B cell (primary cell): ENCODE results near the gene CD180. TPM values are rescaled to one million over a fixed set of nuclear protein-coding genes. Genes with fewer than 3 reads are reported as not detected.

Source experiments
- ATAC-seq: fragments of 200-7000 bp; cut with Tn5 transposase; one replicate; pipeline ENCODE4 v1.10.0; 2021; ENCODE audit warnings: low read depth, mild to moderate bottlenecking, moderate number of reproducible peaks, moderate library complexity
- CTCF ChIA-PET: fragments of 350-600 bp; sonication (Branson Sonifier 250); formaldehyde crosslinking; loops from one replicate; lab custom pipeline; 2021; ENCODE audit warnings: antibody characterized with exemption, inconsistent platforms; lab: Charles Lee
- POLR2A ChIA-PET: fragments of 350-600 bp; sonication (Branson Sonifier 250); formaldehyde crosslinking; loops from one replicate; lab custom pipeline; 2021; ENCODE audit warnings: antibody characterized with exemption; lab: Charles Lee
- DNase-seq: peaks from one replicate; pipeline ENCODE4 v3.0.0; 2013
- H2AFZ ChIP-seq: 2 replicates; pipeline ENCODE4 v1.6.1; 2012; ENCODE audit warnings: mild to moderate bottlenecking, low read depth, low read length; ENCODE audit not compliant: insufficient read depth, poor library complexity, severe bottlenecking
- H3K27ac ChIP-seq, 2 donors: 1 replicate in 1 of 2; 2 replicates in 1 of 2; pipeline ENCODE4 v1.5.1; 2012 to 2013; ENCODE audit warnings: low read length in 2 of 2, mild to moderate bottlenecking in 2 of 2, moderate library complexity in 1 of 2
- H3K27me3 ChIP-seq, 4 experiments: fragments of 200-600 bp in 1 of 4; sonication (generic) in 1 of 4; replicated peaks in 1 of 4; 1 replicate in 2 of 4; 2 replicates in 2 of 4; pipeline versions ENCODE4 v1.6.1 to v1.7.0; 2013 to 2016; ENCODE audit warnings: low read length in 3 of 4, mild to moderate bottlenecking in 2 of 4, mixed read lengths in 1 of 4, moderate library complexity in 1 of 4; ENCODE audit not compliant: insufficient read depth in 4 of 4, control insufficient read depth in 3 of 4; ENCODE audit errors: control extremely low read depth in 1 of 4
- H3K36me3 ChIP-seq, 2 experiments: replicated peaks in 1 of 2; 1 replicate in 1 of 2; 2 replicates in 1 of 2; pipeline versions ENCODE4 v1.6.1 to v1.7.1; 2013; ENCODE audit warnings: low read length in 1 of 2; ENCODE audit not compliant: insufficient read depth in 2 of 2, control insufficient read depth in 1 of 2; ENCODE audit errors: control extremely low read depth in 1 of 2, extremely low read depth in 1 of 2
- H3K4me1 ChIP-seq, 2 donors: fragments of 200-600 bp in 1 of 2; sonication (generic) in 1 of 2; 1 replicate in 1 of 2; 2 replicates in 1 of 2; pipeline versions ENCODE4 v1.5.1 to v1.6.1; 2013 to 2017; ENCODE audit warnings: low read length in 2 of 2; ENCODE audit not compliant: control insufficient read depth in 2 of 2, insufficient read depth in 2 of 2
- H3K4me2 ChIP-seq: replicated peaks from 2 replicates; pipeline ENCODE3; 2012; ENCODE audit warnings: mild to moderate bottlenecking, low read depth, low read length; ENCODE audit not compliant: poor library complexity, severe bottlenecking
- H3K4me3 ChIP-seq, 5 experiments: fragments of 200-600 bp in 1 of 5; sonication (generic) in 1 of 5; 1 replicate in 3 of 5; 2 replicates in 2 of 5; pipeline versions ENCODE4 v1.5.1 to v1.7.0; 2011 to 2016; ENCODE audit warnings: low read length in 4 of 5, mild to moderate bottlenecking in 4 of 5, low read depth in 2 of 5, control low read depth in 1 of 5, moderate library complexity in 1 of 5; ENCODE audit not compliant: insufficient read depth in 1 of 5; ENCODE audit errors: control extremely low read depth in 1 of 5, extremely low read depth in 1 of 5
- H3K79me2 ChIP-seq: fragments of 200-600 bp; sonication (generic); one replicate; pipeline ENCODE4 v1.6.0; 2016; ENCODE audit warnings: low read length; ENCODE audit not compliant: control insufficient read depth, insufficient read depth
- H3K9ac ChIP-seq: fragments of 200-600 bp; sonication (generic); 2 replicates; pipeline ENCODE4 v1.6.1; 2017; ENCODE audit warnings: mild to moderate bottlenecking, low read length, moderate library complexity
- H3K9me3 ChIP-seq, 3 donors: one replicate each; pipeline versions ENCODE4 v1.6.1 to v1.7.1; 2013; ENCODE audit warnings: low read length in 2 of 3; ENCODE audit not compliant: control insufficient read depth in 2 of 3, insufficient read depth in 1 of 3; ENCODE audit errors: control extremely low read depth in 1 of 3
- H4K20me1 ChIP-seq: 2 replicates; pipeline ENCODE4 v1.6.0; 2012; ENCODE audit warnings: mild to moderate bottlenecking, low read length; ENCODE audit not compliant: insufficient read depth, control insufficient read depth, poor library complexity, severe bottlenecking
- H3K27ac Mint-ChIP-seq: one replicate; pipeline ENCODE4 v1.8.0; 2021; ENCODE audit warnings: mixed read lengths
- H3K27me3 Mint-ChIP-seq: one replicate; pipeline ENCODE4 v1.8.0; 2021; ENCODE audit warnings: mixed read lengths
- H3K4me1 Mint-ChIP-seq: one replicate; pipeline ENCODE4 v1.8.0; 2021; ENCODE audit warnings: mixed read lengths
- H3K4me3 Mint-ChIP-seq: one replicate; pipeline ENCODE4 v1.8.0; 2021; ENCODE audit warnings: mixed read lengths
- H3K9me3 Mint-ChIP-seq: one replicate; pipeline ENCODE4 v1.8.0; 2022; ENCODE audit warnings: mixed read lengths; ENCODE audit not compliant: insufficient read depth
- EZH2 ChIP-seq: IDR thresholded peaks from 2 replicates; pipeline ENCODE4 v1.6.1; 2012; ENCODE audit warnings: borderline replicate concordance, low read depth, mild to moderate bottlenecking, moderate library complexity, low read length; ENCODE audit not compliant: insufficient read depth, poor library complexity, severe bottlenecking
- WGBS: methylation state at CpG from one replicate; pipeline ENCODE4 v1.1.5; 2013; ENCODE audit warnings: missing lambda C conversion rate; ENCODE audit not compliant: insufficient coverage; 5-methylcytosine and 5-hydroxymethylcytosine counted together
- intact Hi-C: fragments of 100-400 bp; cut with micrococcal nuclease; formaldehyde crosslinking; loops from one replicate; pipeline ENCODE4 v1.10.0; 2022
- polyA plus RNA-seq: library from polyadenylated mRNA; depleted of rRNA; stranded (reverse); fragments of >200 nt; gene quantifications from 2 replicates; pipeline ENCODE4 v1.2.3, GENCODE V29; 2012
- total RNA-seq, 2 donors: library from RNA; stranded (reverse); fragments of 120-200 nt in 1 of 2; gene quantifications; 1 replicate in 1 of 2; 2 replicates in 1 of 2; pipeline versions ENCODE4 v1.2.3 to v1.2.4, GENCODE V29; 2013 to 2022
- TF ChIP-seq, protein P1 (sequence below): fragments of 200-600 bp; IDR thresholded peaks from one replicate; pipeline ENCODE4 v1.8.0; 2022; ENCODE audit warnings: antibody characterized with exemption, mild to moderate bottlenecking

The CD180 gene
- total and polyA plus RNA-seq, 2 donors (not counting 1 experiment from before 2014, with no cell fraction given): 16.1 to 16.4 TPM

DNA sequence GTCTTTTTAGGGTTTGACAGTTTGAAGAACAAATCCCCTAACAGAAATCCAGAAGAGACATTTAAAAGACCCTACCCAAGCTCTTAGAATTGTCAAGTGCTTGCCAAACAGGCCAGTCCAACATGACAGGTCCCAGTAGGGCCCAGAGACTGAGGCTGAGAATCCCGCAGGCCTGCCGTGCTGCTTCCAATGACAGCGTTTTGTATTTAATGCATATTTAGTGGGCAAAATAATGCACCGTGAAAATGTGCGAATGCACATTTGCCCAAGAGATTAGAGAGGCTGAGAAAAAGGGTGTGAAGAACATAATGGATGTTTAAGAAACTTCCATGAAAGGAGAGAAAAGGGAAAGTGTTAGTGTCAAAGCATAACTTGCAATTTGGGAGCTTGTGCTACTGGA is 57.6 kb downstream of the CD180 start:
- Mint-ChIP-seq H3K4me1 (no peaks in the 10 kb centered on the region), H3K27ac (no peak overlapping the region), H3K4me3 (no peak overlapping the region), H3K27me3 (no peaks in the 10 kb centered on the region), H3K9me3 (no peaks in the 10 kb centered on the region)
- no peak for DNase-seq
- 99% methylated on average over 5 of the region's 5 CpGs for WGBS
- no peaks in the 10 kb centered on the region for H3K36me3 ChIP-seq
- no peak overlapping the region for H3K27ac ChIP-seq
- CTCF ChIA-PET: interaction anchor here (1.1 kb wide), 1 partner anchor 29 kb away, joined by 3 read pairs; no protein-coding TSS in a partner anchor
- intact Hi-C loops: no loop called here
- no peaks in the 10 kb centered on the region for H3K79me2 ChIP-seq
- H3K9me3 ChIP-seq: no peaks in the 10 kb centered on the region
- H3K27me3 ChIP-seq: no peaks in the 10 kb centered on the region
- ATAC-seq: no peak
- no peak overlapping the region for H3K9ac ChIP-seq
- no peak for TF ChIP-seq EZH2
- TF ChIP-seq, protein P1, sequence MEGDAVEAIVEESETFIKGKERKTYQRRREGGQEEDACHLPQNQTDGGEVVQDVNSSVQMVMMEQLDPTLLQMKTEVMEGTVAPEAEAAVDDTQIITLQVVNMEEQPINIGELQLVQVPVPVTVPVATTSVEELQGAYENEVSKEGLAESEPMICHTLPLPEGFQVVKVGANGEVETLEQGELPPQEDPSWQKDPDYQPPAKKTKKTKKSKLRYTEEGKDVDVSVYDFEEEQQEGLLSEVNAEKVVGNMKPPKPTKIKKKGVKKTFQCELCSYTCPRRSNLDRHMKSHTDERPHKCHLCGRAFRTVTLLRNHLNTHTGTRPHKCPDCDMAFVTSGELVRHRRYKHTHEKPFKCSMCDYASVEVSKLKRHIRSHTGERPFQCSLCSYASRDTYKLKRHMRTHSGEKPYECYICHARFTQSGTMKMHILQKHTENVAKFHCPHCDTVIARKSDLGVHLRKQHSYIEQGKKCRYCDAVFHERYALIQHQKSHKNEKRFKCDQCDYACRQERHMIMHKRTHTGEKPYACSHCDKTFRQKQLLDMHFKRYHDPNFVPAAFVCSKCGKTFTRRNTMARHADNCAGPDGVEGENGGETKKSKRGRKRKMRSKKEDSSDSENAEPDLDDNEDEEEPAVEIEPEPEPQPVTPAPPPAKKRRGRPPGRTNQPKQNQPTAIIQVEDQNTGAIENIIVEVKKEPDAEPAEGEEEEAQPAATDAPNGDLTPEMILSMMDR: no peak
- no peaks in the 10 kb centered on the region for H4K20me1 ChIP-seq
- H3K4me1 ChIP-seq: no peaks in the 10 kb centered on the region
- no peak overlapping the region for H3K4me2 ChIP-seq
- no peak overlapping the region for H2AFZ ChIP-seq
- H3K4me3 ChIP-seq: no peak overlapping the region
- POLR2A ChIA-PET: no interaction called here

DNA sequence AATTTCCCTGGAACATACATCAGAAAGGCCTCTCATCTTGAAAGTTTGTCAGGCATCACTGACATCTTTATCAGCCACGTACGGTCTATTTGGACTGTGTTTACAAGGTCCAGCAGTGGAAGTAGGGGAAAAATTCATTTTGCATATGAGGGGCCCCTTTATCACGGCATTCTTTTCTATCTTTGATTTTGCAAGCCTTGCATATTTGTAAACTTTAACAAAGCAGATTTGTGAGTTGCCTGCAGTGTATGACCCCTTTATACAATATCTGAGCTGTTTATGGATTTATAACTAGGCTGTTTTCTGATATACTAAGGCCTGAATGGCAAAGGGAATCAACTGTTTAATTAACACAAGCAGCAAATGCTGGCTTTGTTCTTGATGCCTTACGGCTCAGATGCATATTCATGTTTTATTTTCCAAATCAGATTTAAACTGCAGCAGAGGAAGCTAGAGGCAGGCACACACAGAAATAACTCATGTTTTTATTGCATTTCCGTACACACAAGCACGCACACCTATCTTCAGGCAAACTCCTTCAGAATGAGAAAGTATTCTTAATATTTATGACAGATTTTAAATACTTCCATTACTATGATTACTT is 61.1 kb downstream of the CD180 start:
- H3K4me3 Mint-ChIP-seq: no peak overlapping the region
- Histone ChIP-seq H2AFZ (no peak overlapping the region), H3K79me2 (no peaks in the 10 kb centered on the region), H3K27ac (no peak overlapping the region), H3K9me3 (no peaks in the 10 kb centered on the region), H3K9ac (no peak overlapping the region), H3K4me2 (no peak overlapping the region), H3K27me3 (no peaks in the 10 kb centered on the region), H4K20me1 (no peaks in the 10 kb centered on the region), H3K36me3 (peaks cover 0 to 2% of the 10 kb centered on the region in 2 experiments), H3K4me1 (no peaks in the 10 kb centered on the region), H3K4me3 (no peak overlapping the region)
- H3K27ac Mint-ChIP-seq: no peak overlapping the region
- ATAC-seq (no peak), DNase-seq (no peak)
- intact Hi-C loops: no loop called here
- ChIA-PET CTCF (no interaction called here), POLR2A (no interaction called here)
- WGBS: 100% methylated on average over 3 of the region's 6 CpGs
- TF ChIP-seq, protein P1: no peak
- TF ChIP-seq EZH2: no peak
- no peaks in the 10 kb centered on the region for H3K9me3 Mint-ChIP-seq
- H3K27me3 Mint-ChIP-seq: no peaks in the 10 kb centered on the region
- H3K4me1 Mint-ChIP-seq: no peaks in the 10 kb centered on the region
